GM18861 (cell line): ENCODE data around the gene PAX5.
"Not testable (repeated sequence)": the region's sequence is repeated elsewhere in the genome, so short reads cannot be mapped to it uniquely, and the experiment has no call there.

ENCODE experiments used
- ATAC-seq: cut with Tn5 transposase; IDR thresholded peaks from one replicate; pipeline ENCODE4 v1.9.1; 2021; ENCODE audit not compliant: unreplicated experiment

The PAX5 gene

GRCh38 chr9:37033682-37034304 is at the start of gene PAX5:
Gene PAX5, minus strand, starts transcription at chr9:37034268. Its CDS starts 237 bp downstream, at chr9:37034031.
- no peak for ATAC-seq

GRCh38 chr9:37083654-37084053 is 49.6 kb upstream of the PAX5 start:
- ATAC-seq = no peak

- no peak for ATAC-seq
Measured at GRCh38 chr9:37082214-37082765, 48.2 kb upstream of the PAX5 start.

GRCh38 chr9:37081507-37081906 is 47.4 kb upstream of the PAX5 start:
- ATAC-seq = not testable (repeated sequence)

GRCh38 chr9:37080165-37080628 is 46.1 kb upstream of the PAX5 start:
- ATAC-seq = not testable (repeated sequence)

- peak; percentile 76 for ATAC-seq
Measured at GRCh38 chr9:37079370-37080164, 45.5 kb upstream of the PAX5 start.

- ATAC-seq = peak; percentile 37
Measured at GRCh38 chr9:37074790-37075189, 40.7 kb upstream of the PAX5 start.

- no peak for ATAC-seq
Measured at GRCh38 chr9:37066139-37066725, 32.2 kb upstream of the PAX5 start.

- ATAC-seq = no peak
Measured at GRCh38 chr9:37062336-37062735, 28.3 kb upstream of the PAX5 start.

GRCh38 chr9:37061768-37062167 is 27.7 kb upstream of the PAX5 start:
- ATAC-seq = no peak

- ATAC-seq = no peak
Measured at GRCh38 chr9:37060833-37061232, 26.8 kb upstream of the PAX5 start.

GRCh38 chr9:37056046-37056920 is 22.2 kb upstream of the PAX5 start:
- ATAC-seq = no peak

- ATAC-seq = not testable (repeated sequence)
Measured at GRCh38 chr9:37054363-37054720, 20.3 kb upstream of the PAX5 start.

GRCh38 chr9:37053684-37054362 is 19.8 kb upstream of the PAX5 start:
- no peak for ATAC-seq

- no peak for ATAC-seq
Measured at GRCh38 chr9:37046683-37047082, 12.6 kb upstream of the PAX5 start.

- ATAC-seq = no peak
Measured at GRCh38 chr9:37042421-37042820, 8.4 kb upstream of the PAX5 start.

GRCh38 chr9:37040508-37041127 is 6.5 kb upstream of the PAX5 start:
- ATAC-seq = no peak

GRCh38 chr9:37038943-37039464 is 4.9 kb upstream of the PAX5 start:
- no peak for ATAC-seq

- ATAC-seq = no peak
Measured at GRCh38 chr9:37038302-37038942, 4.4 kb upstream of the PAX5 start.
